IPS-20b (cell line): Measurements from ENCODE around the gene WDR81.
"Not testable (repeated sequence)": the region's sequence is repeated elsewhere in the genome, so short reads cannot be mapped to it uniquely, and the experiment has no call there.

Source experiments
- H3K27ac ChIP-seq: one replicate; pipeline ENCODE4 v1.5.1; 2013; ENCODE audit warnings: low read length
- H3K27me3 ChIP-seq: 2 replicates; pipeline ENCODE4 v1.6.1; 2013; ENCODE audit warnings: mild to moderate bottlenecking, low read length, inconsistent platforms; ENCODE audit not compliant: insufficient read depth
- H3K36me3 ChIP-seq: 2 replicates; pipeline ENCODE4 v1.6.1; 2013; ENCODE audit warnings: low read depth, mild to moderate bottlenecking, inconsistent platforms, low read length, moderate library complexity; ENCODE audit not compliant: insufficient read depth
- H3K4me1 ChIP-seq: 2 replicates; pipeline ENCODE4 v1.6.1; 2013; ENCODE audit warnings: mild to moderate bottlenecking, control low read depth, inconsistent platforms, low read length, moderate library complexity; ENCODE audit not compliant: insufficient read depth
- H3K4me3 ChIP-seq: 2 replicates; pipeline ENCODE4 v1.5.1; 2013; ENCODE audit warnings: mild to moderate bottlenecking, low read length, inconsistent platforms
- H3K9ac ChIP-seq: 2 replicates; pipeline ENCODE4 v1.6.1; 2013; ENCODE audit warnings: low read depth, mild to moderate bottlenecking, inconsistent platforms, low read length, moderate library complexity
- H3K9me3 ChIP-seq: 2 replicates; pipeline ENCODE4 v1.6.1; 2013; ENCODE audit warnings: mild to moderate bottlenecking, low read depth, low read length, inconsistent platforms; ENCODE audit not compliant: insufficient read depth

Gene WDR81

GRCh38 chr17:1703063-1703462 is 21.4 kb upstream of the WDR81 start:
- Histone ChIP-seq H3K4me1 (no peaks in the 10 kb centered on the region), H3K27ac (no peak overlapping the region), H3K9me3 (no peaks in the 10 kb centered on the region), H3K9ac (no peak overlapping the region), H3K36me3 (no peaks in the 10 kb centered on the region), H3K27me3 (no peaks in the 10 kb centered on the region), H3K4me3 (no peak overlapping the region)

- H3K9me3 ChIP-seq: no peaks in the 10 kb centered on the region
- no peaks in the 10 kb centered on the region for H3K36me3 ChIP-seq
- no peak overlapping the region for H3K9ac ChIP-seq
- peaks cover 6% of the 10 kb centered on the region; the same call in 1 of the 2 replicates for H3K27me3 ChIP-seq
- no peak overlapping the region for H3K27ac ChIP-seq
- no peaks in the 10 kb centered on the region for H3K4me1 ChIP-seq
- H3K4me3 ChIP-seq: no peak overlapping the region
These were observed 19.5 kb upstream of the WDR81 start for GRCh38 chr17:1705004-1705403.

GRCh38 chr17:1707107-1707506 is 17.4 kb upstream of the WDR81 start:
- Histone ChIP-seq H3K27me3 (peaks cover 17% of the 10 kb centered on the region; the same call in 1 of the 2 replicates), H3K27ac (no peak overlapping the region), H3K4me1 (peaks cover 4% of the 10 kb centered on the region; the same call in 1 of the 2 replicates), H3K36me3 (peaks cover 4% of the 10 kb centered on the region), H3K9me3 (no peaks in the 10 kb centered on the region), H3K4me3 (no peak overlapping the region), H3K9ac (no peak overlapping the region)

- Histone ChIP-seq H3K4me1 (peaks cover 11% of the 10 kb centered on the region), H3K36me3 (peaks cover 16% of the 10 kb centered on the region), H3K27me3 (peaks cover 17% of the 10 kb centered on the region; the same call in 1 of the 2 replicates)
- not testable (repeated sequence) for H3K27ac ChIP-seq, H3K9me3 ChIP-seq, H3K4me3 ChIP-seq, H3K9ac ChIP-seq
These were observed 15.6 kb upstream of the WDR81 start for GRCh38 chr17:1708791-1709346.

- peak overlapping the region; percentile 75; the same call in 1 of the 2 replicates for H3K4me3 ChIP-seq
- H3K9ac ChIP-seq: no peak overlapping the region
- peaks cover 15% of the 10 kb centered on the region for H3K4me1 ChIP-seq
- H3K27me3 ChIP-seq: peaks cover 17% of the 10 kb centered on the region; the same call in 1 of the 2 replicates
- H3K36me3 ChIP-seq: peaks cover 16% of the 10 kb centered on the region
- H3K27ac ChIP-seq: no peak overlapping the region
- no peaks in the 10 kb centered on the region for H3K9me3 ChIP-seq
These were observed 15.0 kb upstream of the WDR81 start for GRCh38 chr17:1709403-1709951.

- Histone ChIP-seq H3K4me3 (peak within 1 kb of the TSS; percentile 75), H3K36me3 (peaks cover 16% of the 10 kb centered on the region), H3K27ac (no peak within 1 kb of the TSS), H3K9me3 (no peaks in the 10 kb centered on the region), H3K9ac (peak within 1 kb of the TSS; percentile 11; the same call in 1 of the 2 replicates), H3K4me1 (peaks cover 18% of the 10 kb centered on the region), H3K27me3 (peaks cover 17% of the 10 kb centered on the region; the same call in 1 of the 2 replicates)
These were observed 14.3 kb upstream of the WDR81 start, which contains the start of gene TLCD2 for GRCh38 chr17:1709971-1710806. Gene TLCD2, minus strand, starts transcription at chr17:1710377. Its CDS starts 135 bp downstream, at chr17:1710242.

- Histone ChIP-seq H3K9ac (peak overlapping the region; percentile 11; the same call in 1 of the 2 replicates), H3K27me3 (peaks cover 17% of the 10 kb centered on the region; the same call in 1 of the 2 replicates)
These were observed 13.5 kb upstream of the WDR81 start for GRCh38 chr17:1710807-1711553.

GRCh38 chr17:1711804-1712203 is 12.7 kb upstream of the WDR81 start:
- H3K9me3 ChIP-seq: no peaks in the 10 kb centered on the region
- H3K4me1 ChIP-seq: peaks cover 18% of the 10 kb centered on the region
- H3K9ac ChIP-seq: no peak overlapping the region
- H3K27me3 ChIP-seq: peaks cover 17% of the 10 kb centered on the region; the same call in 1 of the 2 replicates
- H3K36me3 ChIP-seq: peaks cover 16% of the 10 kb centered on the region
- H3K27ac ChIP-seq: no peak overlapping the region
- no peak overlapping the region for H3K4me3 ChIP-seq

More at GRCh38 chr17:1710807-1711553, 13.5 kb upstream of the WDR81 start:
- H3K36me3 ChIP-seq: peaks cover 16% of the 10 kb centered on the region
- H3K4me1 ChIP-seq: peaks cover 18% of the 10 kb centered on the region
- H3K4me3 ChIP-seq: peak overlapping the region; percentile 75
- no peak overlapping the region for H3K27ac ChIP-seq
- H3K9me3 ChIP-seq: no peaks in the 10 kb centered on the region

GRCh38 chr17:1712271-1712670 is 12.2 kb upstream of the WDR81 start:
- H3K4me1 ChIP-seq: peaks cover 18% of the 10 kb centered on the region
- peaks cover 17% of the 10 kb centered on the region; the same call in 1 of the 2 replicates for H3K27me3 ChIP-seq
- H3K36me3 ChIP-seq: peaks cover 16% of the 10 kb centered on the region
- no peak overlapping the region for H3K4me3 ChIP-seq
- no peaks in the 10 kb centered on the region for H3K9me3 ChIP-seq
- no peak overlapping the region for H3K27ac ChIP-seq
- no peak overlapping the region for H3K9ac ChIP-seq

GRCh38 chr17:1713160-1713877 is 11.2 kb upstream of the WDR81 start:
- Histone ChIP-seq H3K4me3 (no peak overlapping the region; the same call in 1 of the 2 replicates), H3K9me3 (no peaks in the 10 kb centered on the region), H3K27ac (no peak overlapping the region), H3K4me1 (peaks cover 21% of the 10 kb centered on the region), H3K9ac (peak overlapping the region; percentile 78; the same call in 1 of the 2 replicates), H3K27me3 (peaks cover 17% of the 10 kb centered on the region; the same call in 1 of the 2 replicates), H3K36me3 (peaks cover 16% of the 10 kb centered on the region)
